SK-N-SH (cell line): Measurements from ENCODE around the gene TLL2. TPM values are rescaled to one million over a fixed set of nuclear protein-coding genes. Genes with fewer than 3 reads are reported as not detected.

ENCODE experiments used
- CTCF ChIA-PET: fragments of 300-600, 350-600 bp; formaldehyde crosslinking; extraction: SDS; loops from one replicate; lab custom pipeline; 2021; lab: Yijun Ruan, JAX
- POLR2A ChIA-PET: fragments of 350-600 bp; sonication (Branson Sonifier 250); formaldehyde crosslinking; extraction: SDS; loops from one replicate; lab custom pipeline; 2020; ENCODE audit warnings: antibody characterized with exemption, inconsistent platforms; lab: Yijun Ruan, JAX
- DNase-seq: peaks from one replicate; pipeline ENCODE4 v3.0.0; 2012
- H2AFZ ChIP-seq: fragments of 200-600 bp; sonication (generic); 2 replicates; pipeline ENCODE4 v1.8.1; 2016; ENCODE audit warnings: antibody characterized with exemption, mild to moderate bottlenecking, low read depth
- H3F3A ChIP-seq: fragments of 200-600 bp; sonication (generic); replicated peaks from 2 replicates; pipeline ENCODE3; 2016; ENCODE audit warnings: antibody characterized with exemption, mild to moderate bottlenecking; ENCODE audit not compliant: insufficient read depth
- H3K27ac ChIP-seq, 2 experiments: fragments of 200-500 bp in 1 of 2; fragments of 200-600 bp in 1 of 2; sonication (Bioruptor generic) in 1 of 2; sonication (generic), shearing (Covaris generic) in 1 of 2; 2 replicates each; pipeline versions ENCODE4 v1.5.1 to v1.6.1; 2014 to 2016; ENCODE audit warnings: low read depth in 2 of 2, inconsistent platforms in 1 of 2, low read length in 1 of 2, mild to moderate bottlenecking in 1 of 2, mixed read lengths in 1 of 2
- H3K27me3 ChIP-seq: fragments of 200-600 bp; sonication (generic), shearing (Covaris generic); 2 replicates; pipeline ENCODE4 v1.6.1; 2016; ENCODE audit warnings: mixed run types; ENCODE audit not compliant: insufficient read depth
- H3K36me3 ChIP-seq, 2 experiments: fragments of 200-500 bp in 1 of 2; fragments of 200-600 bp in 1 of 2; sonication (Bioruptor generic) in 1 of 2; sonication (generic) in 1 of 2; replicated peaks in 1 of 2; 2 replicates each; pipeline versions ENCODE3 to v1.5.1; 2014 to 2016; ENCODE audit warnings: low read length in 1 of 2, mild to moderate bottlenecking in 1 of 2; ENCODE audit not compliant: insufficient read depth in 2 of 2, control insufficient read depth in 1 of 2
- H3K4me1 ChIP-seq, 2 experiments: fragments of 200-500 bp in 1 of 2; fragments of 200-600 bp in 1 of 2; sonication (Bioruptor generic) in 1 of 2; sonication (generic), shearing (Covaris generic) in 1 of 2; 2 replicates each; pipeline versions ENCODE4 v1.5.1 to v1.6.1; 2014 to 2016; ENCODE audit warnings: low read depth in 1 of 2, low read length in 1 of 2, mixed run types in 1 of 2; ENCODE audit not compliant: insufficient read depth in 2 of 2, control insufficient read depth in 1 of 2
- H3K4me2 ChIP-seq: fragments of 200-600 bp; sonication (generic), shearing (Covaris generic); 2 replicates; pipeline ENCODE4 v1.6.1; 2017; ENCODE audit warnings: mixed run types
- H3K4me3 ChIP-seq, 2 experiments: fragments of 200-500 bp in 1 of 2; fragments of 200-600 bp in 1 of 2; sonication (Bioruptor generic) in 1 of 2; sonication (generic), shearing (Covaris generic) in 1 of 2; 2 replicates each; pipeline versions ENCODE4 v1.5.1 to v1.8.1; 2014 to 2016; ENCODE audit warnings: low read depth in 2 of 2, inconsistent platforms in 1 of 2, low read length in 1 of 2, mild to moderate bottlenecking in 1 of 2, mixed read lengths in 1 of 2, moderate library complexity in 1 of 2
- H3K79me2 ChIP-seq: fragments of 200-600 bp; sonication (generic); 2 replicates; pipeline ENCODE4 v1.8.1; 2017; ENCODE audit warnings: mild to moderate bottlenecking; ENCODE audit not compliant: insufficient read depth
- H3K9ac ChIP-seq: fragments of 200-600 bp; sonication (generic); 2 replicates; pipeline ENCODE4 v1.6.1; 2017; ENCODE audit warnings: mixed run types
- H3K9me2 ChIP-seq: fragments of 200-600 bp; sonication (generic); 2 replicates; pipeline ENCODE4 v1.6.1; 2017; ENCODE audit warnings: mixed run types
- H3K9me3 ChIP-seq: fragments of 200-600 bp; sonication (generic); 2 replicates; pipeline ENCODE4 v1.6.1; 2017; ENCODE audit warnings: mixed run types, mild to moderate bottlenecking, moderate library complexity
- H4K20me1 ChIP-seq: fragments of 200-600 bp; sonication (generic); 2 replicates; pipeline ENCODE4 v1.6.1; 2017; ENCODE audit warnings: mild to moderate bottlenecking, mixed run types; ENCODE audit not compliant: insufficient read depth
- GATA2 ChIP-seq: sonication (generic); formaldehyde crosslinking; IDR thresholded peaks from 2 replicates; pipeline ENCODE4 v1.5.0; 2020; ENCODE audit warnings: mild to moderate bottlenecking, missing genetic modification reagents
- WGBS: methylation state at CpG from one replicate; pipeline ENCODE4 v1.1.6; 2017; ENCODE audit warnings: low lambda C conversion rate; 5-methylcytosine and 5-hydroxymethylcytosine counted together
- polyA plus RNA-seq, 3 experiments: library from polyadenylated mRNA; depleted of rRNA; stranded (reverse); fragments of >200 nt; gene quantifications; 2 replicates each; pipeline ENCODE4 v1.2.3, GENCODE V29; 2012
- TF ChIP-seq, protein P1 (sequence below): IDR thresholded peaks from 2 replicates; pipeline ENCODE4 v1.6.1; 2012; ENCODE audit warnings: mild to moderate bottlenecking, low read depth, low read length, moderate library complexity
- TF ChIP-seq, protein P2 (sequence below): fragments of 200-600 bp; sonication (generic); IDR thresholded peaks from 2 replicates; pipeline ENCODE4 v1.6.1; 2017; ENCODE audit warnings: antibody characterized with exemption, mild to moderate bottlenecking, moderate library complexity
- TF ChIP-seq, protein P3 (sequence below): fragments of 150-350 bp; IDR thresholded peaks from 2 replicates; pipeline ENCODE4 v1.6.1; 2017; ENCODE audit warnings: antibody characterized with exemption, low read length, low read depth, borderline replicate concordance

Gene TLL2
- polyA plus RNA-seq, 1 of the 3 experiments (the other 2 are of a cell fraction), result 0.36 TPM

DNA sequence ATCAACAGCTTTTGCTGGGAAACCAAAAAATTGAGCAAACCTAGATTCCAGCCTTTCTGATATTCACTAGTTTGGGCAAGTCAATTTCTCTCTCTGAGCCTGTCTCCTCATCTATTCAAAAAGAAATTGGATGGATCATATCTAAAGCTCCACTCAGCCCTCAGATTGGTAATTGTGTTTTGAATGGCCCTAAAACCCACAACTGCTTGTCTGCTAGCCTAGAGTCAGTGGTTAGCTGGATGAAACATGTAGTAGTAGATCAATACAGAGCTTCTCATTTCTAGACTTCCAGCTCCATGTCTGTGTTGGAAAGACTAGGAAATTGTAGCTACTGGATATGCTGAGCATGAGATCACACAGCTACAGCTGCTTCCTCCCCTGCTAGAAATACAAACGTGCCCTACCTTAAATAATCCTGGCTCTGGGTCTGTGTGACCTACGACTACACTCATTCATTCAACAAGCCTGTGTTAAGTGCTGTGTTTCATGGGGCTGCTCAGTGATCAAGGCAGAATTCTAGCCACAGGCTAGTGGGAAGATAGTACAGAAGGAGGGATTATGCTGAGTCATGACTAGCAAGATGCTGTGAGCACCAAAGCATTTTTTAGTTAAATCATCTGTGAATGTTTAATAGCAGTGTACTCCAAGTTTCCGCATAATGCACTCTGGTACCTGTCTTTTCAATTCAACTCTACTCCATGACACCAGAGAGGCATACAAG lies 193.8 kb downstream of the TLL2 start (continued):
- TF ChIP-seq, protein P1, sequence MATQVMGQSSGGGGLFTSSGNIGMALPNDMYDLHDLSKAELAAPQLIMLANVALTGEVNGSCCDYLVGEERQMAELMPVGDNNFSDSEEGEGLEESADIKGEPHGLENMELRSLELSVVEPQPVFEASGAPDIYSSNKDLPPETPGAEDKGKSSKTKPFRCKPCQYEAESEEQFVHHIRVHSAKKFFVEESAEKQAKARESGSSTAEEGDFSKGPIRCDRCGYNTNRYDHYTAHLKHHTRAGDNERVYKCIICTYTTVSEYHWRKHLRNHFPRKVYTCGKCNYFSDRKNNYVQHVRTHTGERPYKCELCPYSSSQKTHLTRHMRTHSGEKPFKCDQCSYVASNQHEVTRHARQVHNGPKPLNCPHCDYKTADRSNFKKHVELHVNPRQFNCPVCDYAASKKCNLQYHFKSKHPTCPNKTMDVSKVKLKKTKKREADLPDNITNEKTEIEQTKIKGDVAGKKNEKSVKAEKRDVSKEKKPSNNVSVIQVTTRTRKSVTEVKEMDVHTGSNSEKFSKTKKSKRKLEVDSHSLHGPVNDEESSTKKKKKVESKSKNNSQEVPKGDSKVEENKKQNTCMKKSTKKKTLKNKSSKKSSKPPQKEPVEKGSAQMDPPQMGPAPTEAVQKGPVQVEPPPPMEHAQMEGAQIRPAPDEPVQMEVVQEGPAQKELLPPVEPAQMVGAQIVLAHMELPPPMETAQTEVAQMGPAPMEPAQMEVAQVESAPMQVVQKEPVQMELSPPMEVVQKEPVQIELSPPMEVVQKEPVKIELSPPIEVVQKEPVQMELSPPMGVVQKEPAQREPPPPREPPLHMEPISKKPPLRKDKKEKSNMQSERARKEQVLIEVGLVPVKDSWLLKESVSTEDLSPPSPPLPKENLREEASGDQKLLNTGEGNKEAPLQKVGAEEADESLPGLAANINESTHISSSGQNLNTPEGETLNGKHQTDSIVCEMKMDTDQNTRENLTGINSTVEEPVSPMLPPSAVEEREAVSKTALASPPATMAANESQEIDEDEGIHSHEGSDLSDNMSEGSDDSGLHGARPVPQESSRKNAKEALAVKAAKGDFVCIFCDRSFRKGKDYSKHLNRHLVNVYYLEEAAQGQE, result no peak

DNA sequence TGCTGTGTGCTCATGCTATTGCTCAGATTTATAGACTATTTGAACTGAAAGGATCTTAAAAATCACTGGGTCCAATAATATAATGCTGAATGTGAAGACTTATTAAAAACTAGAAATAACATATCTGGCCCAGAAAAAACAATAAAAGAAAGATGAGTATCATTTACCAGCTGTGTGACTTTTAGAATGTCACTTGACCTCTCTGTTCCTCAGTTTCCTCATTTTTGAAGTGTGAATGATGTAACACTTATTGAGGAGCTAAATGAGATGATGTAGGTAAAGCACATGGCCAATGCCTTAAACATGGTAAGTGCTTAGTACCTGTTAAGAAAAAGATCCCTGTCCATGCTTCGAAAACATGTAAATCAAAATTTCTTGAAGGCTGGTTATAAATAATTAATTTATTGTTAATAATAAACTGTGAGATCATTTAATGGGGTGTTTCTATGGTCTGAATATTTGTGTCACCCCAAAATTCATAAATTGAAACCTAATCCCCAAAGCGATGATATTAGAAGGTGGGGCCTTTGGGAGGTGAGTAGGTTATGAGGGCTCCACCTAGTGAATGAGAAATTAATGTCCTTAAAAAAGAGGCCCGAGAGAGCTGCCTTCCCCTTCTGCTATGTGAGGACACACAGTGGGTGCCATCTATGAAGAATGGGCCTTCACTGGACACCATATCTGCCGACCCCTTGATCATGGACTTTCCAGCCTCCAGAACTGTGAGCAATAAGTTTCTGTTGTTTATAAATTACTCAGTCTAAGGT lies 196.5 kb downstream of the TLL2 start:
- no peaks in the 10 kb centered on the region for H3K9me2 ChIP-seq
- ChIA-PET POLR2A (no interaction called here), CTCF (interaction anchor here (0.5 to 1.9 kb wide), 5 partner anchors 15 to 625 kb away, joined by 3 to 9 read pairs (median 4); no protein-coding TSS in a partner anchor)
- no peak overlapping the region for H3K4me2 ChIP-seq
- no peak for DNase-seq
- no peak overlapping the region for H3K9ac ChIP-seq
- TF ChIP-seq, protein P2, sequence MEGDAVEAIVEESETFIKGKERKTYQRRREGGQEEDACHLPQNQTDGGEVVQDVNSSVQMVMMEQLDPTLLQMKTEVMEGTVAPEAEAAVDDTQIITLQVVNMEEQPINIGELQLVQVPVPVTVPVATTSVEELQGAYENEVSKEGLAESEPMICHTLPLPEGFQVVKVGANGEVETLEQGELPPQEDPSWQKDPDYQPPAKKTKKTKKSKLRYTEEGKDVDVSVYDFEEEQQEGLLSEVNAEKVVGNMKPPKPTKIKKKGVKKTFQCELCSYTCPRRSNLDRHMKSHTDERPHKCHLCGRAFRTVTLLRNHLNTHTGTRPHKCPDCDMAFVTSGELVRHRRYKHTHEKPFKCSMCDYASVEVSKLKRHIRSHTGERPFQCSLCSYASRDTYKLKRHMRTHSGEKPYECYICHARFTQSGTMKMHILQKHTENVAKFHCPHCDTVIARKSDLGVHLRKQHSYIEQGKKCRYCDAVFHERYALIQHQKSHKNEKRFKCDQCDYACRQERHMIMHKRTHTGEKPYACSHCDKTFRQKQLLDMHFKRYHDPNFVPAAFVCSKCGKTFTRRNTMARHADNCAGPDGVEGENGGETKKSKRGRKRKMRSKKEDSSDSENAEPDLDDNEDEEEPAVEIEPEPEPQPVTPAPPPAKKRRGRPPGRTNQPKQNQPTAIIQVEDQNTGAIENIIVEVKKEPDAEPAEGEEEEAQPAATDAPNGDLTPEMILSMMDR, result no peak
- TF ChIP-seq GATA2 (CRISPR knock-in tag), result no peak
- TF ChIP-seq, protein P3, sequence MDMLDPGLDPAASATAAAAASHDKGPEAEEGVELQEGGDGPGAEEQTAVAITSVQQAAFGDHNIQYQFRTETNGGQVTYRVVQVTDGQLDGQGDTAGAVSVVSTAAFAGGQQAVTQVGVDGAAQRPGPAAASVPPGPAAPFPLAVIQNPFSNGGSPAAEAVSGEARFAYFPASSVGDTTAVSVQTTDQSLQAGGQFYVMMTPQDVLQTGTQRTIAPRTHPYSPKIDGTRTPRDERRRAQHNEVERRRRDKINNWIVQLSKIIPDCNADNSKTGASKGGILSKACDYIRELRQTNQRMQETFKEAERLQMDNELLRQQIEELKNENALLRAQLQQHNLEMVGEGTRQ, result no peak
- no peaks in the 10 kb centered on the region for H4K20me1 ChIP-seq
- no peaks in the 10 kb centered on the region for H3K79me2 ChIP-seq
- no peaks in the 10 kb centered on the region for H3K9me3 ChIP-seq
- no peaks in the 10 kb centered on the region for H3K36me3 ChIP-seq
- H3K4me1 ChIP-seq, result no peaks in the 10 kb centered on the region
- no peak overlapping the region for H3K4me3 ChIP-seq
- H3F3A ChIP-seq, result no peaks in the 10 kb centered on the region
- H2AFZ ChIP-seq, result no peak overlapping the region
- 62% methylated on average over 4 of the region's 4 CpGs for WGBS
- H3K27me3 ChIP-seq, result no peaks in the 10 kb centered on the region; the same call in 1 of the 2 replicates
- H3K27ac ChIP-seq, result no peak overlapping the region

Other genes starting within 250 kb of the TLL2 start
- not detected in 2 replicates for gene BLNK, start 242.4 kb downstream of the TLL2 start, polyA plus RNA-seq (2012; rRNA removed)
- gene DNTT, start 209.5 kb downstream of the TLL2 start, polyA plus RNA-seq (2012; rRNA removed), result not detected in 2 replicates
- gene OPALIN, start 154.9 kb downstream of the TLL2 start, polyA plus RNA-seq (2012; rRNA removed), result not detected in 2 replicates
- gene TM9SF3, start 73.1 kb upstream of the TLL2 start, polyA plus RNA-seq (2012; rRNA removed), result 24.9 and 57.0 TPM in 2 replicates
- gene PIK3AP1, start 206.6 kb upstream of the TLL2 start, polyA plus RNA-seq (2012; rRNA removed), result 0.07 and 0.08 TPM in 2 replicates